HG02642 (cell line): ENCODE data around the gene RLN3.

ENCODE experiments used
- ATAC-seq: cut with Tn5 transposase; IDR thresholded peaks from one replicate; pipeline ENCODE4 v1.9.1; 2021; ENCODE audit warnings: mild to moderate bottlenecking; ENCODE audit not compliant: unreplicated experiment, poor library complexity

The RLN3 gene

DNA sequence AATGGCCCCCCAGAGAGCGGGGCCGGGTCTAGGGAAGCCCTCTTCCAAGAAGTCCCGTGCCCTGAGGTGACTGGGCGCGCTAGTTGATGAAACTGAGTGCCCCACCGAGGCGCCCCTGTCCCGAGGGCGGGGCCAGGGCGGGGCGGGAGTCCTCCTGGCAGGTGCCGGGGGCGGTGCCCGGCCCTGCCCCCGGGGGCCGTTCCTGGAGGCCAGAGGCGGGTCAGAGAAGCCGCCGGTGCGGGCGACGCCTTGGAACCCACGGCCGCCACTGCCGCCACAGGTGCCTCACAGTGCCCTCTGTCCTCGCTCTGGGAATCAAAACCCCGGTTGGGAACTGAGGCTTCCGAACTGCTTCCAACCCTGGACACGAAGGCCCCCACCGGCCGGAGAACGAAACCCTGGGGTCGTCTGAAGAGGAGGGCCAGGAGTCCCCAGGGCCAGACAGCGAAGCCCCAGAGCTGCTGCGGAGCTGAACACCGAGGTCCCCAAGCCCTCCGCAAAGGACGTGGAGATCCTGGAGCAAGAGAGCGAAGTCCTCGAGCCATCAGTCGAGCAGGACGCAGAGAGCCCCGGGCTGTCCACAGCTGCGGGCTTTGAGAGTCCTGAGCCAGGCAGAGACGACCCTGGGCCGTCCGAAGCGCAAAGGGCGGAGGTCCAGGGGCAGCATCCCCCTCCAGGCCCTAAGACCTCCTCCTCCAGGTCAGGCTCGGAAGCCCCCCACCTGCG lies 44.8 kb downstream of the RLN3 start, which contains the start of gene MISP3:
MISP3 (plus strand) TSS at position 252 of the 726 bp plus-strand sequence. CDS start 524 bp downstream, outside the sequence.
- no peak for ATAC-seq

DNA sequence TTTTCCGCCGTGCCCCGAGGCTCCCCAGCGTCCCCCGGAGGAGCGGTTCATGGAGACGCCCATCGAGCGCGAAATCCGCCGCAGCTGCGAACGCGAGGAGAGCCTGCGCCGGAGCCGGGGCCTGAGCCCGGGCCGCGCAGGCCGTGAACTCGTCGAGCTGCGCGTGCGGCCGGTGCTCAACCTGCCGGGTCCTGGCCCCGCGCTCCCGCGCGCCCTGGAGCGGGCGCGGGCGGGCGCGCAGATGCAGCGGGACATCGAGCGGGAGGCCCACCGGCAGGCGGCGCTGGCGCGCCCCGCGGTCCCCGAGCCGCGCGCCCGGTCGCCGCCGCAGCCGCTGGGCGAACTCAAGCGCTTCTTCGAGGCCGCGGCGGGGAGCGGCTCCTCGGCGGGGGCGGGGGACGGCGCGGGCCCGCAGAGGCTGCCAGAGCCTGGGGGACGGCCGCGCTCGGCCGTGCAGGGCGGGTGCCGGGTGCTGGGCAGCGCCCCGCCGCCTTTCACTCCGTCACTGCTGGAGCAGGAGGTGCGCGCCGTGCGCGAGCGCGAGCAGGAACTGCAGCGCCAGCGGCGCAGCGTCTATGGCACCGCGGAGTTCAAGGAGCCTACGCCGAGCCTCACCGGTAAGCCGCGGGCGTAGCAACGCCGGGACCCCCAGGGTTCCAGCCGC lies 45.4 kb downstream of the RLN3 start:
- peak; percentile 67 for ATAC-seq

DNA sequence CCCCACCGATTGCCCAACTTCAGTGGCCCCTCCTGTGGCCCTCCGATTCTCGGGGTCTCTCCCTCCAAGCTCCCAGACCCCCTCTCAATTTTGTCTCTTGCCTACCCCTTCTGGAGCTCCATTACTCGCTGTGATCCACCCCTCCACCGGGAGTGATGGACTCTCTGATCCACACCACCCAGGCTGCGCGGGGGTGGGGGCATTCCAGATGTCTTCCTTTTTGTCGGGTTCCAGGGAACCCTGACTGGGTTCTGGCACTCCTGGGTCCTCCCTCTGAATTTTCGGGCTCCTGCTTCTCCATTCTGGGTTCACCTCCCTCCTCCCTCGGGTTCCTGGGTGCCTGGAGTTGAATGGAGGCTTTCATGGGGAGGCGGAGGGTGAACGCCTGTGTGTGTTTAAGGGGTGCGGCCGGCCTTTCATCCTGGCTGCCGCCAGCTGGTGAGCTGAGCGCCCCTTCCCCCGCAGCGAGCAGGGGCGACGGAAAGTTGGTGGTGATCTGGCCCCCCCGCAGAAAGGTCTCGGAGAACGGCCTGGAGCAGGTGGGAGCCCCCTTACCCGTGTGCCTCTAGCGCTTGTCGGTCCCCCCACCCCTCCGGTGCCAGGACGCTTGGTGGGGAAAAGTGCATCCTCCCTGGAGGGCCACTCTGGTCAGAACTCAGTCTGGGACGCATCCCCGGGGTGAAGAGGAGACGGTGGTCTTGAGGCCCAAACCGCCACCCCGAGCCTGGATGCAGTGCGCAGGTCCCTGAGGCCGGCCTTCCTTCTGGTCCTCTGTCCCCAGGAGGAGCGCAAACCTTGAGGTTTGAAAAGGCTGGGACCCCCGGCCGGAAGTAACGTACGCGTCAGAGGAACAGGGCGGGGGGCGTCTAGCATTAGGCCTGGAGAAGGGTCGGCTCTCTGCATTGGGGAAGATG lies 46.2 kb downstream of the RLN3 start:
- no peak for ATAC-seq

DNA sequence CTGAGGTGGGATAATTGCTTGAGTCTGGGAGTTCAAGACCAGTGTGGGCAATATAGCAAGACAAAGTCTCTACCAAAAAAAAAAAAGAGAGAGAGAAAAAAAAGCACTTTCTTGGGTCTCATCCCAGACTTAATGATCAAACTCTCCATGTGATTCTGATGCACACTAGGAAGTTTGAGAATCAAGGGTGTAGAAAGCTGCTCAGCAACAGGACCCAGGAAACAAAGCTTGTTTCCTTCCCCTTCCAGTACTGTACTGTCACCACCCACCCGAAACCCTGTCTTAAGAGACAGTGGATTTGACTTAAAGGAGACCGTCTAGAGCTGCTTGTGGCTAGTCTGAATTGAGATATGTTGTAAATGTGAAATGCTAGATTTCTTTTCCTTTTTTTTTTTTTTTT lies 50.5 kb downstream of the RLN3 start:
- no peak for ATAC-seq
